Measurements from ENCODE around the gene PNPLA6.

DNA sequence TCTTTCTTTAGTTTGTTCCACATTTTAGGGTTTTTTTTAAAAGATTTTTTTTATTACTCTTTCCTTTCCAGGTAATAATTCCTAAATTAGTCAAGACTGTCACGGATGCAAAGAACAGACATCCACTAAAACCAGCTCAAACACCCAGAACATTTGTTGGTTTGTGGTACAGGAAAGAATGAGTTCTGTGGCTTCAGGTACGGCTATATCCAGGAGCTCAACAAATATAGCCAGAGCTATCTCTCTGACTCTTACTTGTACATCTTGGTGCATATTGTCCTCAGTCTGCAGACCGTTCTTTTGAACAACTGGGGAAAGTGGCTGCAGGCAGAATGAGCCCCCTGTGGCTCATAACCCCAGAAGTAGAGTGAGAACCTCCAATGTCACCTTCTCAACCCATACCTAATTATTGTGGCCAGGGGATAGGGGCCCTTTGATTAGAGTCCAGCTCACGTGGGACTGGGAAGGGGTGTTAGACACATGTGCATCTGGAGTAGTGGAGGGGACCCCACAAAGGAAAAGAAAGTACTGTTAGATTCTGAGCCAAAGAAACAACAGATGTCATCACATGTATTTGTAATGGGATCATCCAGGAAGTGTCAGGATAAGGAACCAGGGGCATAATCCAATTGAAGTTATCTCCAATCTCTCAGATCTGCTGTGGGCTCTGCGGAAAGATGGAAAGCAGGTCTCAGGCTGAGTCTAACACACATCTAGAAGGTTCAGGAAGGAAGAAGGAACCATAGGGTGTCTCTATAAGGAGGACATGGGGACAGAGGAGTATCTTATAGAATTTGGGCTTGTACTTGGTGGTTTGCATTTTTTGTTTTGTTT lies 21.5 kb upstream of the PNPLA6 start:
- TF ChIP-seq CTCF (IDR thresholded peaks at IDR 0.05) (no peak), POLR2A (IDR thresholded peaks at IDR 0.05) (no peak)
